Measurements from ENCODE around the gene CYTH2. TPM values are rescaled to one million over a fixed set of nuclear protein-coding genes. Genes with fewer than 3 reads are reported as not detected.
A peak's percentile ranks its signal among the peaks of the same experiment; 100 is the strongest.

Gene CYTH2
- total RNA-seq, 1 experiment from 2014 or later, result 26.3 TPM

DNA sequence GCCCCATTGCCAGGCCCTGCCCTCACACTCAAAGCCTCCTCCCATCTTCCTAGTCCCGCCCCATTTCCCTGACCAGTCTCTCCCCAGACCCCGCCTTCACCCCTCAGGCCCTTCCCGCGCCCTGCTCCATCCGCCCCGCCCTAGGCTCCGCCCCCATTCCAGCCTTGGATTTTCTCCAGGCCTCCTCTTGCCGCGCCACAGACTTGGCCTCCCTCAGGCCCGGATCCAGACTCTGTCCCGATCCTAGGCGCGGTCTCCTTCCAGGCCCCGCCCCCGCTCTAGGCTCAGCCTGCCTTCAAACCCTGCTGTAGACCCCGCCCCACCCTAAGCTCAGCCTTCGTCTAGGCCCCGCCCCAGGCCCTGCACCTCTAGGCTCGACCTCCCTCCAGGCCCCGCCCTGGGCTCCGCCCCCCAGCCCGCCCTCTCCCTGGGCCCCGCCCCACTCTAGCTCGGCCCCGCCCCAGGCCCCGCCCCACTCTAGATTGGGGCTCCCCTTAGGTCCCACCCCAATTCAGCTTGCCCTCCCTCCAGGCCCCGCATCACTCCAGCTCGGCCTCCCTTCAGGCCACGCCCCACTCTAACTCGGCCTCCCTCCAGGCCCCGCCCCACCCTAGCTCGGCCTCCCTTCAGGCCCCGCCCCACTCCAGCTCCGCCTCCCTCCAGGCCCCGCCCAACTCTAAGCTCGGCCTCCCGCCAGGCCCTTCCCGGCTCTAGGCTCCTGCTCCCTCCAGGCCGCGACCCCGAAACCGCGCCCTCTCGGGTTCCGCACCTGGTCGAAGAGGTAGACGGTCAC lies 24.0 kb downstream of the CYTH2 start:
- DNase-seq (ENCODE audit: extremely low read depth, low read depth), result peak; percentile 97

DNA sequence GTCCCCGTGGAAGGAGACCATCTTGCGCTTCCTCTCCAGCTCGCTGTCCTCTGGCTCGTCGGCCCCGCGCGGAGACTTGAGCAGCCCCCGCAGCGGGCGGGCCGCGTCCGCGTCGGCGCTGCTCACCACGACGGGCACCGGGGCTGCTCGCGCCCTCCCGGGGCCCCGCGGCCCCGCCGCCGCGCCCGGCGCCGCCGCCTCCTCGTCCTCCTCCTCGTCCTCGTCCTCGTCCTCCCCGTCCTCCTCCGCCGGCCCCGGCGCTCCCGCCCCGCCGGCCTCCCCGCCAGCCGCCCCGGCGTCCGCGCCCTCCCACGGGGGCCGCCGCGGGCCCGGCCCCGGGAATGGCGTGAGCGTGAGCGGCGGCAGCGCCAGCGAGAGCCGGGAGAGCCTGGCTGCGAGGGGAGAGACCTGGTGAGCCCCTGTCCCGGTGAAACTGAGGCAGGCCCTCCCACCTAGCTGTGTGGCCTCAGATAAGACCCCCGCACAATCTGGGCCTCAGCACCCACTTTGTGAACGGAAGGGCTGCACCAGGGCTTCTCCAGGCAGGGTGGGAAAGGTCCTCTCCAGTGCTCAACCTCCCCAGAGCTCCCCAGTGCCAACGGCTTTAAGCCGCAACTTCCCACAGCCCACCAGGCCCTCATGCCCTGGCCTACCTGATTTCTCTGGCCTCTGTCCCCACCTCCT lies 24.7 kb downstream of the CYTH2 start:
- no peak for DNase-seq (ENCODE audit: extremely low read depth, low read depth)

DNA sequence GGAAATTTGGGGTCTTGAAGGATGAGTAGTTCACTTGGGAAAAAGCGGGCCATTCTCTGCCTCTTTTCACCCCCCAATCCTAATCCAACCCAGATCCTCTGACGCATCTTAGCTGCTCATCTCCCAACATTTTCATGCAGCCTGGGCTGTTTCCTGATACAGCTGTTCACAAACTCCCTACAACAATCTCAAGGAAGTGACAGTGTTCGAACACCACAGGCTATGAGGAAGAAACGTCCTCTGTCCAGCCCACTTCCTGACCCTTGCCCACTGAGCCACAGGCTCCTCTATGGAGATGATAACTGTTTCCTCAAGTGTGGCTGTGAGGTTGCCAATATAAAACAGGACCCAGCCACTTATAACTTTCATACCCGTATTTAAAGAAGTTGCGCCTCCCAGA lies 26.2 kb downstream of the CYTH2 start:
- DNase-seq (ENCODE audit: extremely low read depth, low read depth), result no peak

DNA sequence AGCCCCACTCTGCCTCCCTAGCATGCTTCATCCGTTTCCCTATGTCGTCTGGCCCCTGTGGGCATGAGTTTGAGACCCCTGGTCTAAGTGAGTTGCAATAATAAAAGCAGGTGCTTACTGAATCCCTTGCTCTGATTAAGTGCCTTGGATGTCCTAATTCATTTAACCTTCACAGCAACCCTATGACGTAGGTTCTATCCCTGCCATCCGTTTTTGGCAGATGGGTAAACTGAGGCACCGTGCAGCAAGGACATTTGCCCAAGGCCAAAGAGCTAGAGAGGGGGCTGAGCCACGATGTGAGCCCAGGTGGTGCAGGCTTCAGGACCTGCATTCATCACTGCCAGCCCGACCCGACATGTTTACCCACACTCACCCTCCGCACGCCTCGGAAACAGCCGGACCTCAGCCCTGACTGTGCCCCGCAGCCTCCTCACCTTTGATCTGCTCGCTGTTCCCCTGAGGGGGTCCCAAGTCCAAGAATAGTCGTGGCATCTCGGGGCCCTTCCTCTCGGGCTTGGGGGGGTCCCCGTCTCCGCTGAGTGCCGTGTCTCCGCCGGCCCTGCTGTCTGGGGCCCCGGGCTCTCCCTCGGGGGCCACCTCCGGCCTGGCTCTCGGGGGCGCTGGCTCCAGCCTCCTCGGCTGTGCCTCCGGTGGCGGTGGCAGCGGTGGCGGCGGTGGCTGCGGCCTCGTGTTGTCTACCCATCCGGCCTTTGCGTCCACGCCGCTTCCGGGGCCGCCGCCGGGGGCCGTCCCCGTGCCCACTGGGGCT lies 28.0 kb downstream of the CYTH2 start:
- DNase-seq (ENCODE audit: extremely low read depth, low read depth), result no peak

DNA sequence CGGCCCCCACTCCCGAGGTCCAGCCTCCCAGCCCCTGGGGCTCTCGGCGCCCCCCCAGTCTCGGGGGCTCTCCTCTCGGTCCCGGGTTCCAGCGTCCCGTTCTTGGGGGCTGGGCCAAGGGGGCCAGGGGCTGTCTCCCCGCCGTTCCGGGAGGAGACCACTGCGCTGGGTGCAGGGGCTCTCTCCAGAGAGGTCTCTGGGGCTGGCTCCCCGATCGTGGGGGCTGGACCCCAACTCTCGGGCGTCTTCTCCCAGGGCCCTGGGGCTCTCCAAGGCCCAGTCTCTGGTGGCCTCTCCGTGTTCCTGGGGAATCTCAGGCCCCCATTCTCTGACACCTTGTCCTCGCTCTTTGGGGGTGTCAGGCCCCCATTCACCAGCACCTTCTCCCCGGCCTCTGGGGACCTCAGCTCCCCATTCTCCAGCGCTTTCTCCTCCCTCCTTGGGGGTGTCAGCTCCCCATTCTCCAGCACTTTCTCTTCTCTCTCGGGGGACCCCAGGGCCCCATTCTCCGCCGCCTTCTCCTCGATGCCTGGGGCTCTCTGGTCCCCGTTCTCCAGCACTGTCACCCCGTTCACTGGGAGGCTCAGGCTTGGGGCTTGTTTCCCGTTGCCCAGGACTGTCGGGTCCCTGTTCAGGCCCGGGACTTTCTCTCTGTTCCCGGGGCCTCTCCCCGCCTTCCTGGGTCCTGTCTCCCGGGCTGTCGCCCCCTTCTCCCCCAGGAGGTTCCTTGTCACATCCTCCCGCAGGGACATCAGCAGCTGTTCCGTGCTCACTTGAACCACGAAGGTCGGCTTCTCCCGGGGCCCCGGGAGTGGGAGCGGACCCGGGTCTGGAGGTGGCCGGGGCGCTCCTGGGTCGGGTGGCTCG lies 28.8 kb downstream of the CYTH2 start:
- no peak for DNase-seq (ENCODE audit: extremely low read depth, low read depth)

DNA sequence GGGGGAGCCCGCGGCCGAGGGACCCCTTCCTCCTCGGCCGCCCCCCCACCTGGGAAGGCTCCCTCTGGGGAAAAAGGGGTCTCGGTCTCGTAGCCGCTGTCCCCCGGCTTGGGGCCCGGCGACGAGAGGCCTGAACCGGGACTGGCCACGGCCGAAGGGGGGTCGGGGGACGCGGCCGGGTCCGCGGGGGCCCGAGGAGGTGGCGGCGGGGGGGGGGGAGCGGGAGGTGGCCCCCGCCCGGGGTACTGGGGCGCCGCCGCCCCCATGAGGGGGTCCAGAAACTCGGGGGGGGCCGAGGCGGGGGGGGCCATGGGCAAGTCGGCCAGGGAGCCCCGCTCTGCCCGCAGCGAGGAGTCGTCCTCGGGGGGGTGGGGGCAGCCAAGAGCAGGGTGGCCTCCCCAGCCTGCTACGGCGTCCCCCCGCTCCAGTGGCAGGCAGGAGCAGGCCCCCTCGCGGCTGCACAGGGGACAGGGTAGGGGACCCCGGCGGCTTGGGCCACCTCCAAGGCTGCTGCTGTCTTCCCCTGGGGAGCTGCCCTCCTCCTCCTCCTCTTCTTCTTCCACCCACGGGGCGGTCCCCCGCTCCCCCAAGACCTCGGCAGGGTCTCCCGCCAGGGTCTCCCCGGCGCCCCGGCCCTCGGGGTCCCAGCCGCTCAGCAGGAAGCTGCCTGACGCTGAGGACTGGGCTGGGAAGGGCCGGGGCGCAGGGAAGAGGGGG lies 29.6 kb downstream of the CYTH2 start:
- DNase-seq (ENCODE audit: extremely low read depth, low read depth), result no peak

DNA sequence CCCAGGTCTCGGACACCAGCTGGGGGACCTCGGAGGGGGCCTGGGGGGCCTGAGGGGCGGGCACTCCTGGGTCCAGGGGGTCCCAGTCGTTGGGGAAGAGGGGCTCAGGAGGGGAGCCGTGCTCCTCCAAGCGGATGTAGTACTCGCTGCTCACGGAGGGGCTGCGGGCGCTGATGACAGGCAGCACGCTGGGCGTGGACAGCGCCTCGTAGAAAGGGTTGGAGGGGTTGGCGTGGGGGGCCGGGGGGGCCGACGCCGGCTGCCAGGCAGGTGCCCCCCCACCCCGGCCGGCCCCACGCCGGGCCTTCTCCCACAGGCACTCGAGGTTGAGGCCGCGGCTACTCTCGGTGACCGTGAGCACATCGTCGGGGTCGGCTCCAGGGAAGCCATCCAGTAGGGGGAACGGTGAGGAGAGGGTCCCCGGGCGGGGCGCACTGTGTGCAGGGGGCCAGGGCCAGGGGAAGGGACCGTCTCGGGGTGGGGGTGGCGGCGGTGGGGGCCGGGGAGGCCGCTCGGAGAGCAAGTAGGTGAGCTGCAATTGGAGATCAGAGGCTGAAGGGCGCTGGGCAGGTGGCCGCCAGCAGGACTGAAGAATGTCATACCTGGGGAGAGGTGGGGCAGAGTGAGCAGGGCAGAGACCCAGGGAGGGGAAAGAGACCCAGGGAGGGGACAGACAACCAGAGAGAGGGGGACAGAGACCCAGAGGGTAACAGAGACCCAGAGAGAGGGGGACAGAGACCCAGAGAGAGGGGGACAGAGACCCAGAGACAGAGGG lies 30.3 kb downstream of the CYTH2 start:
- DNase-seq (ENCODE audit: extremely low read depth, low read depth), result no peak

DNA sequence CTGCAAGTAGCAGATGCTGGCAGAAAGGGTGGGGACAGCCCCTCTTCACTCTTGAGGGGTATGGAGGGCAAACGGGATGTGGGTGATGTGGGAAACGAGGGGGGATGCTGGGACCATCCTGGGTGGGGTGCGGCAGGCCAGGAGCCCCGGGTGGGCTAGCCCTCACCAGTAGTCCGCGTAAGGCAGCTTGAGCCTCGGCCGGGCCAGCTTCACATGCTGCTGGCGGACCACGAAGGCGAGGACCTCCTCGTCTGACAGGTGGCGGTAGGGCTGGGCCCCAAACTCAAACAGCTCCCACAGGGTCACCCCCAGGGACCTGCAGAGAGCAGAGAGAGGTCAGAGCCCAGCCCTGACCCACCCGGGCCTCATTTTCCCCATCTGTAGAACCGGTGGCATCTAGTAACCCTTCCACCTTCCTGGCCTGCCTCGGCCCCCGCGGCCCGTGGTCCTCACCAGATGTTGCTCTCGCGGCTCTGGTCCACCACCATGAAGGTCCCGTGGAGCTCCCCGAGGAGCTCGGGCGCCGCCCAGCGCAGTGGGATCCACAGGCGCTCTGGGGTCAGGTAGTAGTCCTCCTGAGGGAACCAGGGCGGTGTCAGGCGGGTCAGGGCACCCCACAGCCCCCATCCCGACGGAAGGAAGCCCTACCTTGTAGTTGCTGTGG lies 31.8 kb downstream of the CYTH2 start:
- DNase-seq (ENCODE audit: extremely low read depth, low read depth), result no peak

DNA sequence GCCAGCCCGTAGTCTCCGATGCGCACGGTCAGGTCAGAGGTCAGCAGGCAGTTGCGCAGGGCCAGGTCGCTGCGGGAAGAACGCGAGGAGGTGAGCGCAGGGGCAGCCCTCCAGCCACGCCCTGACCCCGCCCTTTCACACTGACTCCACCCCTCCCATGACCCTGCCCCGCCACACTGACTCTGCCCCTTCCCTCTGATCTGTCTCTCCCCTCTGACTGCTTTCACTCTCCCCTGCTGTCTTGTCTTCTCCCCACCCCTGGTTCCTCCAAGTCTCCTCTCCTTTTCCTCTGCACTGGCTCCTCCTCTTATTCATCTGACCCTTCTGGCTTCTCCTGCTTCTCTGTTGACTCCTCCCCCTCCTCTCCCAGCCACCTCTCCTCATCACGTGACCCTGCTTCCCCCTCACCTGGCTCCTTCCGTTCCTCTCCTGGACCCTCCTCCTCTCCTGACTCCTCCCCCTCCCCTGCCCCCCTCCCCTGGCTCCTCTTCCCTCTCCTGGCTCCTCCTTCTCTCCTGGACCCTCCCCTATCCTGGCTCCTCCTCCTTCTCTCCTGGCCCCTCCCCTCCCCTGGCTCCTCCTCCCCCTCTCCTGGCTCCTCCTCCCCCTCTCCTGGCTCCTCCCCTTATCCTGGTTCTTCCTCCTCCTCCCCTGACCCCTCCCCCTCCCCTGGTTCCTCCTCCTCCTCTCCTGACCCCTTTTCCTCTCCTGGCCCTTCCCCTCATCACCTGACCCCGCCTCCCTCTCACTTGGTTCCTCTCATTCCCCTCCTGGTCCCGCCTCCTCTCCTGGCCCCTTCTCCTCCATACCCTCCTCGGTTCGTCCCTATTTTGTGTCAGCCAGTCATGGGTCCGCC lies 32.6 kb downstream of the CYTH2 start:
- peak; percentile 48 for DNase-seq (ENCODE audit: extremely low read depth, low read depth)

DNA sequence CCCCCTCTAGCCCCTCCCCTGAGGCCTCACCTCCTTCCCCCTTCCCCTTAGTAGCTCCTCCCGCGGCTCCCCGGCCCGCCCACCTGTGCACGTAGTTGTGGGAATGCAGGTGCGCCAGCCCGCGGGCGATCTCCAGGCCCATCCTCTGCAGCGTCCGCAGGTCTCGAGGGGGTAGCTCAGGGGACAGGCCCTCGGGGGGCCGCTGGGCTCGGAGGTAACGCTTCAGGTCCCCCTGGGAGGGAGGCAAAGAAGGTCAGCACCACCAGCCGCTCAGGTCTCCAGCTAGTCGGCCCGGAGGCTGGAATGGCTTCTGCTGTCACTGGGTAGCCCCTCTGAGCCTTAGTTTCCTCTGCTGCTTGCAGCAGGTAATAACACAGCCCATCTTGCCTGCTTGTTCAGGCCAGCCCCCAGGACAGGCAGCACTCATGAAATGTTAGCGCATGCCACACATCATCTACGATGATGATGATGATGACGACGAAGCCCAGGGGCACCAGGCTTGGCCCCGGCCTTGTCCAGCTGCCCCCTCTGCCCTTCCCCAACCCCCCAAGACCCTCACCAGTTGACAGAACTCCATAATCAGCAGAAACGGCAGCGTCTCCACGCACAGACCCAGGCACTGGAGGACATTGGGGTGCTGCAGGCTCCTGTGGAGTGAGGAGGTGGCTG lies 33.3 kb downstream of the CYTH2 start:
- no peak for DNase-seq (ENCODE audit: extremely low read depth, low read depth)

DNA sequence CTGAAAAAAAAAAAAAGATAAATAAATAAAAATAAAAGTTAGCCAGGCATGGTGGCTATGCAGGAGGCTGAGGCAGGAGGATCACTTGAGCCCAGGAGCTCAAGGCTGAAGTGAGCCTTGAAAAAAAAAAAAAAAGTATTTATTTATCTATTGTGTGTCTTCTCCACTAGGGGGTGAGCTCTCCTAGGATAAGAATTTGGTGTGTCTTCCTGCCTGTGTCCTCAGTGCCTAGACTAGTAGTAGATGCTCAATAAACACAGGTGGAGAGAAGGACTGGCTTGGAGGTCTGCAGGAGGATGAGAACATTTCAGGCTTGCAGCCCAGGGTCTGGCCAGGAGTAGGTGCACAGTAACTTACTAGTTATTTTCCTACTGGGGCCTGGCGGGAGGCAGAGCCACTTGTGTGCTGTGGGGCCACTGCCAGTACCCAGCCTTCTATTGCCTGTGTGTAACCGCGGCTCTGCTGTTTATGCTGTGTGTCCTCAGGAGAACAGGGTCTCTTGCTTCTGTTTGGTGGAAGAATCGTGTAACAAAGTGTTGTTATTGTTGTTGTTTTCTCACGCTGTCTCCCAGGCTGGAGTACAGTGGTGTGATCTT lies 37.1 kb downstream of the CYTH2 start:
- DNase-seq (ENCODE audit: extremely low read depth, low read depth), result peak; percentile 48

DNA sequence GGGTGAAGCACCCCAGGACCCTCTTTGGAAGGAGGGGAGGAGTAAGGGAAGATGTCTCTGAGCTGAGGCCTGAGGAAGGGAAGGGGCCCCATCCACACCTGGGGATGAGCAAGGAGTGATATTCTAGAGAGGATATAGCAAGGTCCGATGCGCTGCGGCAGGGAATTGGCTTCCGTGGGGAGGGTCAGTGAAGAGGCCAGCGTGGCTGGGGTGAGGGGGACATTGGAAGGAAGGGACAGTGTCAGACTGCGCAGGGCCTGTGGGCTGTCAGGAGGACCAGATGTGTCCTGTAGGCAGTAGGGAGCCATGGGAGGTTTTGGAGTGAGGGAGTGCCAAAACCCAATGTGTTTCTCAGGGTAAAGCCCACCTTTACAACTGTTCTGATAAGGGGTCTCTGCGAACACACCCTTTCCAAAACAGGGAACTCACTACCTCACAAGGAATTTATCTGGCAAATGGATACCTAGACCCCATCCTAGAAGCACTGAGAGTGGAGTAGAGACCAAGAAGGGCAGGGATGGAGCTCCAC lies 38.8 kb downstream of the CYTH2 start:
- DNase-seq (ENCODE audit: extremely low read depth, low read depth), result no peak

DNA sequence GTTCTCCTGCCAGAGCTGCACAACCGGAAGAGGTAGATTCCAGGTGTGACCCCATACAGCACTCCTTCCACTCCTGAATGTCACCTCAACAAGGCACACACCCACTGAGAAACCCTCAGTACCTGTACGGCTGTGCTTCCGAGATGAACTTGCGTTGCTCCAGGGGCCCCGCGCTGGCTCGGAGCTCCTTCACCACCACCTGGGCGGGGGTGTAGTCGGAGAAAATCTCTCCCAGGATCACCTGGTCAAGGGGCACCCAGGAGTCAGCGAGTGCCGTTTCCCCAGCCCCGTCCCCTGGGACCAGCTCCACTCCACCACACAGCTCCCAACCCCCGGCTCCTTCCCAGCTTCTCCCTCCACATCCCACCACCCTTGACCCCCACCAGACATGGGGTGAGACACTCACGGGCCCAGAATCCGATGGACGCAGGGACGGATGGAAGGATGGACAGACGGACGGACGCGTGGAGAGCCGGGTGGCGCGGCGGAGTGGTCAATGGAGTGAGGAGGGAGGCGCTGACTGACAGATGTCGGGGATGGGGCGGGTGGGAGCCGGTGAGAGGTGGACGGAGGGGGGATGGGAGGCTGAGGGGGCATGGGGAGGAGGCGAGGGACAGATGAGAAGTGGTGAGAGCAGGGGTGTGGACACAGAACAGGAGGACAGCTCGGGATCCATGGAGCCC lies 39.7 kb downstream of the CYTH2 start:
- DNase-seq (ENCODE audit: extremely low read depth, low read depth), result no peak

DNA sequence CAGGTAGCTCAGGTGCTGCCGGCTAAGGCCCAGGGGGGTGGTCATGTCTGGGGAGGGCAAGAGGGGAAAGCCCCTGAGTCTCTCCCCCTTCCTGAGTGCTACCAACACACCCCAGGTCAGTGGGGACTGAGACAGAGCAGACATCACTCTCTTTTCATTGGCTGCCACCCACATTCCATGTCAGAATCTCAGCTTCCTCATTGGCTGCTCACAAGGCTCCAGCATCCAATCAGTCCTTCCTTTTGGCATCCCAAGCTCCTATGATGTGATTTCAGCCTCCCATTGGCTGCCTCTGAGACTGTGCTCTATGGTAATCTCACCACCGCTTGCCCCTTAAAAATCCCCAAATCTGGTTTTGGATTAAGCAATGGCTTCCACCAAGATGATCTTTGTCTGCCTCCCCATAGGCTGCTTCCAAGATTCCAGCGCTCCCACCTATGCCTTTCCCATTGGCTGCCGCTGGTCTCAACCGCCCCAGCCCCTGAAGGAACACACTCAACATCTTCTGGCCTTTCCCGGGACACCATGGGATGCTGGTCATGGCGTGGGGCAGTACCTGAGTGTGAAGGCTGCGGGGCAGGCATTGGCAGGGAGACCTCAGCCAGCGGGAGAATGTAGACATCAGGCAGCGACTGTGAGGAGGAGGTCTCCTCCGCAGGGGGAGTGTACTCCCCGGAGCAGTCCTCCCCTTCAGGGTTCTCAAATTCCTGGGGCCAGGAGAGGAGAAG lies 40.5 kb downstream of the CYTH2 start:
- no peak for DNase-seq (ENCODE audit: extremely low read depth, low read depth)

Measured in NCI-H460 (cell line).